Astrocyte of the cerebellum (primary cell): Measurements from ENCODE around the gene MAEA.

ENCODE experiments used
- DNase-seq: peaks from one replicate; pipeline ENCODE4 v3.0.0-alpha.2; 2011; ENCODE audit warnings: low read depth
- H3K4me3 ChIP-seq: 2 replicates; pipeline ENCODE4 v1.5.1; 2011; ENCODE audit warnings: mild to moderate bottlenecking, low read depth, low read length, moderate library complexity
- CTCF ChIP-seq: IDR thresholded peaks from 2 replicates; pipeline ENCODE4 v1.5.1; 2012; ENCODE audit warnings: low read length, low read depth, moderate library complexity, mild to moderate bottlenecking; ENCODE audit errors: missing control alignments
- in situ Hi-C: cut with HindIII; loops from 2 replicates; pipeline ENCODE4 v1.10.0; 2017; ENCODE audit warnings: low sequenced_read_pairs

The MAEA gene

GRCh38 chr4:1367230-1367935 lies 77.7 kb downstream of the MAEA start:
- no peak for TF ChIP-seq CTCF

GRCh38 chr4:1367936-1368289 lies 78.2 kb downstream of the MAEA start:
- TF ChIP-seq CTCF = no peak
- in situ Hi-C loops = no loop called here
- H3K4me3 ChIP-seq = no peak overlapping the region
- DNase-seq = no peak

More at GRCh38 chr4:1367230-1367935, 77.7 kb downstream of the MAEA start:
- H3K4me3 ChIP-seq = no peak overlapping the region
- in situ Hi-C loops = no loop called here
- no peak for DNase-seq

- no peak for DNase-seq
- in situ Hi-C loops = no loop called here
Measured at GRCh38 chr4:1368421-1369090, 78.9 kb downstream of the MAEA start.

GRCh38 chr4:1369091-1369450 lies 79.4 kb downstream of the MAEA start:
- no peak overlapping the region for H3K4me3 ChIP-seq
- in situ Hi-C loops = no loop called here
- TF ChIP-seq CTCF = no peak
- DNase-seq = no peak

More at GRCh38 chr4:1368421-1369090, 78.9 kb downstream of the MAEA start:
- no peak overlapping the region for H3K4me3 ChIP-seq
- no peak for TF ChIP-seq CTCF

- in situ Hi-C loops = no loop called here
Measured at GRCh38 chr4:1369479-1370079, 79.9 kb downstream of the MAEA start.

More at GRCh38 chr4:1369479-1370079, 79.9 kb downstream of the MAEA start:
- no peak for DNase-seq
- no peak for TF ChIP-seq CTCF
- H3K4me3 ChIP-seq = no peak overlapping the region
